ENCODE results near the gene FCHSD2.
"Not testable (repeated sequence)": the region's sequence is repeated elsewhere in the genome, so short reads cannot be mapped to it uniquely, and the experiment has no call there.

DNA sequence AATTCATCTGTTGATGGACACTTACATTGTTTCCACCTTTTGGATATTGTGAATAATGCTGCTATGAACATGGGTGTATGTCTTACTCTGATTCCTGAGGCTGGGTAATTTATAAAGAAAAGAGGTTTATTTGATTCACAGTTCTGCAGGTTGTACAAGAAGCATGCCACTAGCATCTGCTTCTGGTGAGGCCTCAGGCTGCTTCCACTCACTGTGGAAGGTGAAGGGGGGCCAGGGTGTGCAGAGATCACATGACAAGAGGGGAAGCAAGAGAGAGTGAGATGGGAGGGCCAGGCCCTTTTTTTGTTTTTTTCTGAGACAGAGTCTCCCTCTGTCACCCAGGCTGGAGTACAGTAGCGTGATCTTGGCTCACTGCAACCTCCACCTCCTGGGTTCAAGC lies 335.7 kb downstream of the FCHSD2 start:
- TF ChIP-seq, protein P1, sequence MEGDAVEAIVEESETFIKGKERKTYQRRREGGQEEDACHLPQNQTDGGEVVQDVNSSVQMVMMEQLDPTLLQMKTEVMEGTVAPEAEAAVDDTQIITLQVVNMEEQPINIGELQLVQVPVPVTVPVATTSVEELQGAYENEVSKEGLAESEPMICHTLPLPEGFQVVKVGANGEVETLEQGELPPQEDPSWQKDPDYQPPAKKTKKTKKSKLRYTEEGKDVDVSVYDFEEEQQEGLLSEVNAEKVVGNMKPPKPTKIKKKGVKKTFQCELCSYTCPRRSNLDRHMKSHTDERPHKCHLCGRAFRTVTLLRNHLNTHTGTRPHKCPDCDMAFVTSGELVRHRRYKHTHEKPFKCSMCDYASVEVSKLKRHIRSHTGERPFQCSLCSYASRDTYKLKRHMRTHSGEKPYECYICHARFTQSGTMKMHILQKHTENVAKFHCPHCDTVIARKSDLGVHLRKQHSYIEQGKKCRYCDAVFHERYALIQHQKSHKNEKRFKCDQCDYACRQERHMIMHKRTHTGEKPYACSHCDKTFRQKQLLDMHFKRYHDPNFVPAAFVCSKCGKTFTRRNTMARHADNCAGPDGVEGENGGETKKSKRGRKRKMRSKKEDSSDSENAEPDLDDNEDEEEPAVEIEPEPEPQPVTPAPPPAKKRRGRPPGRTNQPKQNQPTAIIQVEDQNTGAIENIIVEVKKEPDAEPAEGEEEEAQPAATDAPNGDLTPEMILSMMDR (optimal IDR thresholded peaks at IDR 0.05 in 1 of 3, IDR thresholded peaks at IDR 0.05 in 1 of 3, conservative IDR thresholded peaks at IDR 0.05 in 1 of 3; ENCODE audit: extremely low read depth in 1 of 3, insufficient read depth in 2 of 3, low read length in 3 of 3): not testable (repeated sequence)
- TF ChIP-seq EZH2 (IDR thresholded peaks at IDR 0.05; ENCODE audit: low read length): not testable (repeated sequence)
